K562 (cell line): ENCODE results near the gene ICAM1. TPM values are rescaled to one million over a fixed set of nuclear protein-coding genes. Genes with fewer than 3 reads are reported as not detected.

Experiments used
- ASH1L ChIP-seq: fragments of 450-650 bp; IDR thresholded peaks from 2 replicates; pipeline ENCODE4 v1.6.1; 2018; ENCODE audit warnings: borderline replicate concordance, mild to moderate bottlenecking, low read depth; ENCODE audit not compliant: partially characterized antibody
- BRF1 ChIP-seq: IDR thresholded peaks from 3 replicates; pipeline ENCODE4 v1.6.1; 2011; ENCODE audit warnings: borderline replicate concordance, mild to moderate bottlenecking; ENCODE audit not compliant: insufficient read length; ENCODE audit errors: extremely low read depth
- CBFA2T2 ChIP-seq: fragments of 450-650 bp; conservative IDR thresholded peaks from 2 replicates; pipeline ENCODE4 v1.6.1; 2017; ENCODE audit warnings: mild to moderate bottlenecking
- CXXC5 ChIP-seq: fragments of 250-450 bp; sonication (Bioruptor Pico); IDR thresholded peaks from 2 replicates; pipeline ENCODE4 v1.8.0; 2022; ENCODE audit warnings: inconsistent platforms, mild to moderate bottlenecking, moderate library complexity
- ELF1 ChIP-seq: fragments of 200-800 bp; sonication (Bioruptor generic); IDR thresholded peaks from 2 replicates; pipeline ENCODE4 v1.6.1; 2016; ENCODE audit warnings: missing genetic modification characterization, missing compliant biosample characterization
- ELK3 ChIP-seq: fragments of 450-650 bp; formaldehyde crosslinking; IDR thresholded peaks from 2 replicates; pipeline ENCODE4 v1.4.0; 2020; ENCODE audit warnings: mild to moderate bottlenecking
- GATAD2B ChIP-seq: fragments of 450-650 bp; IDR thresholded peaks from 2 replicates; pipeline ENCODE4 v1.6.1; 2017; ENCODE audit warnings: mild to moderate bottlenecking, borderline replicate concordance
- MCM2 ChIP-seq: fragments of 450-650 bp; IDR thresholded peaks from 2 replicates; pipeline ENCODE4 v1.6.1; 2017; ENCODE audit warnings: low read depth, mild to moderate bottlenecking
- MEF2D ChIP-seq: conservative IDR thresholded peaks from 2 replicates; pipeline ENCODE4 v1.6.1; 2016; ENCODE audit warnings: low read depth, missing genetic modification characterization, missing compliant biosample characterization
- MTA3 ChIP-seq: fragments of 450-650 bp; formaldehyde crosslinking; IDR thresholded peaks from 2 replicates; pipeline ENCODE4 v1.6.1; 2017; ENCODE audit warnings: mild to moderate bottlenecking, borderline replicate concordance
- POLR2B ChIP-seq: fragments of 450-650 bp; IDR thresholded peaks from 2 replicates; pipeline ENCODE4 v1.6.1; 2018; ENCODE audit warnings: low read depth; ENCODE audit not compliant: partially characterized antibody
- RFX5 ChIP-seq: IDR thresholded peaks from 2 replicates; pipeline ENCODE4 v1.6.1; 2011; ENCODE audit warnings: low read depth, mild to moderate bottlenecking, improper control_type of control experiment, low read length
- SAFB ChIP-seq: fragments of 200-400 bp; formaldehyde crosslinking; IDR thresholded peaks from 2 replicates; pipeline ENCODE4 v1.6.1; 2017; ENCODE audit warnings: low read depth, low read length, borderline replicate concordance
- SAP30 ChIP-seq: fragments of 200-600 bp; sonication (generic); IDR thresholded peaks from 2 replicates; pipeline ENCODE4 v1.6.1; 2012; ENCODE audit warnings: borderline replicate concordance, low read depth, mild to moderate bottlenecking, moderate library complexity, low read length, control low read depth, inconsistent platforms; ENCODE audit not compliant: insufficient read depth, poor library complexity, severe bottlenecking
- TRIM24 ChIP-seq, 2 experiments: fragments of 450-650 bp; IDR thresholded peaks; 2 replicates each; pipeline ENCODE4 v1.6.1; 2016
- VEZF1 ChIP-seq: fragments of 200-800 bp; sonication (Bioruptor generic); IDR thresholded peaks from 2 replicates; pipeline ENCODE4 v1.6.1; 2017; ENCODE audit warnings: missing genetic modification characterization, missing compliant biosample characterization
- ZFP1 ChIP-seq: fragments of 450-650 bp; formaldehyde crosslinking; IDR thresholded peaks from 2 replicates; pipeline ENCODE4 v1.4.0; 2020; ENCODE audit warnings: mild to moderate bottlenecking, mixed read lengths
- ZNF212 ChIP-seq: fragments of 450-650 bp; formaldehyde crosslinking; IDR thresholded peaks from 2 replicates; pipeline ENCODE4 v1.4.0; 2020; ENCODE audit warnings: mild to moderate bottlenecking
- ZNF239 ChIP-seq: fragments of 250-450 bp; sonication (Bioruptor Pico); IDR thresholded peaks from 2 replicates; pipeline ENCODE4 v1.4.0; 2020; ENCODE audit warnings: mild to moderate bottlenecking
- ZNF668 ChIP-seq: fragments of 250-450 bp; sonication (Bioruptor Pico); IDR thresholded peaks from 2 replicates; pipeline ENCODE4 v1.8.0; 2022; ENCODE audit warnings: mild to moderate bottlenecking, inconsistent platforms
- polyA plus RNA-seq, 8 experiments: library from polyadenylated mRNA; depleted of rRNA in 4 of 8; stranded (reverse) in 5 of 8; unstranded in 3 of 8; fragments of >200 nt; fragmentation: Nextera tagmentation in 2 of 8; fragmentation: Illumina TruSeq in 1 of 8; extraction: Ambion mirVana in 2 of 8; extraction: Trizol in 1 of 8; gene quantifications; 2 replicates each; pipeline versions ENCODE4 v1.2.1 to v1.2.3, GENCODE V29; 2011 to 2014; ENCODE audit warnings: inconsistent platforms in 1 of 8, missing spikeins in 1 of 8
- total RNA-seq, 7 experiments: library from RNA; depleted of rRNA in 6 of 7; stranded (reverse); fragments of >200 nt in 6 of 7; fragmentation: Illumina TruSeq in 2 of 7; extraction: Trizol in 2 of 7; gene quantifications; 2 replicates each; pipeline versions ENCODE4 v1.2.1 to v1.2.3, GENCODE V29; 2011 to 2021; ENCODE audit warnings: low replicate concordance in 1 of 7
- TF ChIP-seq, protein P1 (sequence below), 2 experiments: fragments of 450-650 bp; conservative IDR thresholded peaks; 2 replicates each; pipeline ENCODE4 v1.6.1; 2017; ENCODE audit warnings: mild to moderate bottlenecking in 2 of 2, moderate library complexity in 2 of 2
- TF ChIP-seq, protein P2 (sequence below): fragments of 450-650 bp; formaldehyde crosslinking; IDR thresholded peaks from 2 replicates; pipeline ENCODE4 v1.4.0; 2022; ENCODE audit warnings: missing genetic modification characterization
- TF ChIP-seq, protein P3 (sequence below): sonication (generic); formaldehyde crosslinking; IDR thresholded peaks from 2 replicates; pipeline ENCODE4 v1.8.1; 2023; ENCODE audit warnings: mild to moderate bottlenecking, missing genetic modification reagents

Gene ICAM1
- total and polyA plus RNA-seq, 9 of the 15 experiments (the other 6 are each of a cell fraction or from before 2014, with no cell fraction given): 2.3 to 24.4 (median 13.4) TPM

GRCh38 chr19:10289836-10290356 lies 19.0 kb downstream of the ICAM1 start, which contains the start of gene ICAM5 (continued):
- TF ChIP-seq SAFB (peak; percentile 70; the same call in 1 of the 2 replicates), GATAD2B (no peak), MEF2D (tag) (no peak), VEZF1 (CRISPR knock-in tag) (peak; percentile 93), MTA3 (no peak), BRF1 (no peak), ASH1L (no peak), CBFA2T2 (no peak), ZNF239 (CRISPR knock-in tag) (no peak), ELK3 (no peak), MCM2 (no peak), ZNF212 (CRISPR knock-in tag) (no peak), ZFP1 (CRISPR knock-in tag) (no peak), CXXC5 (CRISPR knock-in tag) (peak; percentile 10; the same call in 1 of the 2 replicates), RFX5 (no peak), POLR2B (peak; percentile 29), SAP30 (no peak), TRIM24 (IDR thresholded peaks at IDR 0.05) (0 out of 4 replicates have a peak, but pooled peaks of 1 of the 2 experiments have one; percentile 28), ZNF668 (no peak), ELF1 (tag) (no peak)
- TF ChIP-seq, protein P1, sequence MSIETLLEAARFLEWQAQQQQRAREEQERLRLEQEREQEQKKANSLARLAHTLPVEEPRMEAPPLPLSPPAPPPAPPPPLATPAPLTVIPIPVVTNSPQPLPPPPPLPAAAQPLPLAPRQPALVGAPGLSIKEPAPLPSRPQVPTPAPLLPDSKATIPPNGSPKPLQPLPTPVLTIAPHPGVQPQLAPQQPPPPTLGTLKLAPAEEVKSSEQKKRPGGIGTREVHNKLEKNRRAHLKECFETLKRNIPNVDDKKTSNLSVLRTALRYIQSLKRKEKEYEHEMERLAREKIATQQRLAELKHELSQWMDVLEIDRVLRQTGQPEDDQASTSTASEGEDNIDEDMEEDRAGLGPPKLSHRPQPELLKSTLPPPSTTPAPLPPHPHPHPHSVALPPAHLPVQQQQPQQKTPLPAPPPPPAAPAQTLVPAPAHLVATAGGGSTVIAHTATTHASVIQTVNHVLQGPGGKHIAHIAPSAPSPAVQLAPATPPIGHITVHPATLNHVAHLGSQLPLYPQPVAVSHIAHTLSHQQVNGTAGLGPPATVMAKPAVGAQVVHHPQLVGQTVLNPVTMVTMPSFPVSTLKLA (conservative IDR thresholded peaks at IDR 0.05): no peak
- TF ChIP-seq, protein P2, sequence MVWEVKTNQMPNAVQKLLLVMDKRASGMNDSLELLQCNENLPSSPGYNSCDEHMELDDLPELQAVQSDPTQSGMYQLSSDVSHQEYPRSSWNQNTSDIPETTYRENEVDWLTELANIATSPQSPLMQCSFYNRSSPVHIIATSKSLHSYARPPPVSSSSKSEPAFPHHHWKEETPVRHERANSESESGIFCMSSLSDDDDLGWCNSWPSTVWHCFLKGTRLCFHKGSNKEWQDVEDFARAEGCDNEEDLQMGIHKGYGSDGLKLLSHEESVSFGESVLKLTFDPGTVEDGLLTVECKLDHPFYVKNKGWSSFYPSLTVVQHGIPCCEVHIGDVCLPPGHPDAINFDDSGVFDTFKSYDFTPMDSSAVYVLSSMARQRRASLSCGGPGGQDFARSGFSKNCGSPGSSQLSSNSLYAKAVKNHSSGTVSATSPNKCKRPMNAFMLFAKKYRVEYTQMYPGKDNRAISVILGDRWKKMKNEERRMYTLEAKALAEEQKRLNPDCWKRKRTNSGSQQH (CRISPR knock-in tag): no peak
- TF ChIP-seq, protein P3, sequence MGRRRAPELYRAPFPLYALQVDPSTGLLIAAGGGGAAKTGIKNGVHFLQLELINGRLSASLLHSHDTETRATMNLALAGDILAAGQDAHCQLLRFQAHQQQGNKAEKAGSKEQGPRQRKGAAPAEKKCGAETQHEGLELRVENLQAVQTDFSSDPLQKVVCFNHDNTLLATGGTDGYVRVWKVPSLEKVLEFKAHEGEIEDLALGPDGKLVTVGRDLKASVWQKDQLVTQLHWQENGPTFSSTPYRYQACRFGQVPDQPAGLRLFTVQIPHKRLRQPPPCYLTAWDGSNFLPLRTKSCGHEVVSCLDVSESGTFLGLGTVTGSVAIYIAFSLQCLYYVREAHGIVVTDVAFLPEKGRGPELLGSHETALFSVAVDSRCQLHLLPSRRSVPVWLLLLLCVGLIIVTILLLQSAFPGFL (CRISPR knock-in tag): no peak
